Measurements from ENCODE around the gene AFMID. TPM values are rescaled to one million over a fixed set of nuclear protein-coding genes. Genes with fewer than 3 reads are reported as not detected.

The AFMID gene
- total and polyA plus RNA-seq, 2 donors (not counting 1 experiment from before 2014, with no cell fraction given), result 18.2 to 24.8 TPM

DNA sequence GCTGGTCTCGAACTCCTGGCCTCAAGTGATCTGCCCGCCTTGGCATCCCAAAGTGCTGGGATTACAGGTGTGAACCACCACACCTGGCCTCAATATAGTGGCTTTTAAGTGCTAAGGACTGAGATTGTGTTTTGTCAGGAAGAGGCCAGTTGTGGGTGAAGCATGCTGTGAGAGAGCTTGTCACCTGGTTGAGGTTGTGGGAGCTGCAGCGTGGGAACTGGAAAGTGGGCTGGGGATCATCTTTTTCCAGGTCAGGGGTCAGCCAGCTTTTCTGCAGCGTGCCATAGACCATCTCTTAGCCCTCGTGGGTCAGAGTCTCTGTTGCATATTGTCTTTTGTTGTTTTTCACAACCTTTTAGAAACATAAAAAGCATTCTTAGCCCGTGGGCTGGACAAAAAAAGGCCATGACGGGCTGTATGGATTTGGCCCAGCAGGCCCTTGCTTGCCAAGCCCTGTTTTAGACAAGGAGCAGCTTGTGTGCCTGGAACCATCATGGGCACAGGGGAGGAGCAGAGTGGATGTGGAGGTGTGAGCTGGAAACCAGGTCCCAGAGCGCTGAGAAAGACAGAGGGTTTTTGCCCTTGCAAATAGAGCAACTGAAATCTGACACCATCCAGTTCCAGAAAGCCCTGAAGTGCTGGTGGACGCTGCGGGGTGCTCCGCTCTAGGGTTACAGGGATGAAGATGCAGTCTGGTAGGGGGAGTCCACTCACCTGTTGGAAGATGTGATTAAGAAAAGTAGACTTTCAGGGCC lies 32.4 kb downstream of the AFMID start:
- Mint-ChIP-seq H3K4me1 (peaks cover 2% of the 10 kb centered on the region), H3K27ac (no peak overlapping the region), H3K4me3 (no peak overlapping the region), H3K9me3 (ENCODE audit: insufficient read depth) (no peaks in the 10 kb centered on the region), H3K27me3 (no peaks in the 10 kb centered on the region)
- TF ChIP-seq, protein P1, sequence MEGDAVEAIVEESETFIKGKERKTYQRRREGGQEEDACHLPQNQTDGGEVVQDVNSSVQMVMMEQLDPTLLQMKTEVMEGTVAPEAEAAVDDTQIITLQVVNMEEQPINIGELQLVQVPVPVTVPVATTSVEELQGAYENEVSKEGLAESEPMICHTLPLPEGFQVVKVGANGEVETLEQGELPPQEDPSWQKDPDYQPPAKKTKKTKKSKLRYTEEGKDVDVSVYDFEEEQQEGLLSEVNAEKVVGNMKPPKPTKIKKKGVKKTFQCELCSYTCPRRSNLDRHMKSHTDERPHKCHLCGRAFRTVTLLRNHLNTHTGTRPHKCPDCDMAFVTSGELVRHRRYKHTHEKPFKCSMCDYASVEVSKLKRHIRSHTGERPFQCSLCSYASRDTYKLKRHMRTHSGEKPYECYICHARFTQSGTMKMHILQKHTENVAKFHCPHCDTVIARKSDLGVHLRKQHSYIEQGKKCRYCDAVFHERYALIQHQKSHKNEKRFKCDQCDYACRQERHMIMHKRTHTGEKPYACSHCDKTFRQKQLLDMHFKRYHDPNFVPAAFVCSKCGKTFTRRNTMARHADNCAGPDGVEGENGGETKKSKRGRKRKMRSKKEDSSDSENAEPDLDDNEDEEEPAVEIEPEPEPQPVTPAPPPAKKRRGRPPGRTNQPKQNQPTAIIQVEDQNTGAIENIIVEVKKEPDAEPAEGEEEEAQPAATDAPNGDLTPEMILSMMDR (IDR thresholded peaks at IDR 0.05), result no peak
- no peak for TF ChIP-seq EZH2 (IDR thresholded peaks at IDR 0.05; ENCODE audit: borderline replicate concordance, insufficient read depth, low read depth, low read length, poor library complexity, severe bottlenecking)
- ChIA-PET CTCF (no interaction called here), POLR2A (interaction anchor here (0.5 kb wide), 1 partner anchor 557 kb away, joined by 7 read pairs; no protein-coding TSS in a partner anchor)
- Histone ChIP-seq H3K4me3 (ENCODE audit: control extremely low read depth in 1 of 5, extremely low read depth in 1 of 5, insufficient read depth in 1 of 5, low read depth in 2 of 5, low read length in 4 of 5) (no peak overlapping the region), H3K9me3 (ENCODE audit: control extremely low read depth in 1 of 3, control insufficient read depth in 2 of 3, insufficient read depth in 1 of 3, low read length in 2 of 3) (no peaks in the 10 kb centered on the region), H3K4me2 (replicated peaks; ENCODE audit: low read depth, low read length, poor library complexity, severe bottlenecking) (no peak overlapping the region), H3K27ac (ENCODE audit: low read length in 2 of 2) (no peak overlapping the region), H3K27me3 (replicated peaks in 1 of 4; ENCODE audit: control extremely low read depth in 1 of 4, control insufficient read depth in 3 of 4, insufficient read depth in 4 of 4, low read length in 3 of 4) (no peaks in the 10 kb centered on the region), H3K9ac (ENCODE audit: low read length) (no peak overlapping the region), H2AFZ (ENCODE audit: insufficient read depth, low read depth, low read length, poor library complexity, severe bottlenecking) (no peak overlapping the region), H3K36me3 (replicated peaks in 1 of 2; ENCODE audit: control extremely low read depth in 1 of 2, control insufficient read depth in 1 of 2, extremely low read depth in 1 of 2, insufficient read depth in 2 of 2, low read length in 1 of 2) (no peaks in the 10 kb centered on the region), H3K4me1 (ENCODE audit: control insufficient read depth in 2 of 2, insufficient read depth in 2 of 2, low read length in 2 of 2) (peaks cover 0 to under 1% of the 10 kb centered on the region in 2 donors), H3K79me2 (ENCODE audit: control insufficient read depth, insufficient read depth, low read length) (peaks cover 7% of the 10 kb centered on the region), H4K20me1 (ENCODE audit: control insufficient read depth, insufficient read depth, low read length, poor library complexity, severe bottlenecking) (no peaks in the 10 kb centered on the region)
- ATAC-seq (ENCODE audit: low read depth) (no peak), DNase-seq (no peak)
- WGBS (ENCODE audit: insufficient coverage), result 98% methylated on average over 7 of the region's 11 CpGs
- intact Hi-C loops (cut with micrococcal nuclease), result no loop called here

DNA sequence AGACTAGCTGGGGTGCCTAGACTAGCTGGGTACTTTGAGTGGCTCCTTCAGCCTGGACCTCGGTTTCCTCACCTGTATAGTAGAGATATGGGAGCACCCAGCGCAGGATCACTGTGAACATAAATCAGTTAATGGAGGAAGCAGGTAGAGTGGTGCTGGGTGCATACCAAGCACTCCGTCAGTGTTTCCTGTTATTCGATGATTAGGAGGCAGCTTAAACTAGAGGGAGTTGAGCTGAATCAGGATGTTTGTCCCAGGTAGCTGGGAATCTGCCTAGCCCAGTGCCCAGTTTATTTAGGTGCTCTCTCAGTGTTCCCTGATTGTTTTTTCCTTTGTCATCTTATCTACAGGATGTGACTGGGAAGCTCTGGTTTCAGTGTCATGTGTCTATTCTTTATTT lies 35.9 kb downstream of the AFMID start:
- H3K9ac ChIP-seq (ENCODE audit: low read length), result no peak overlapping the region
- Mint-ChIP-seq H3K4me1 (no peaks in the 10 kb centered on the region), H3K27ac (no peak overlapping the region), H3K4me3 (no peak overlapping the region), H3K27me3 (peaks cover 4% of the 10 kb centered on the region), H3K9me3 (ENCODE audit: insufficient read depth) (no peaks in the 10 kb centered on the region)
- no peak overlapping the region for H3K4me2 ChIP-seq (replicated peaks; ENCODE audit: low read depth, low read length, poor library complexity, severe bottlenecking)
- H3K27me3 ChIP-seq (replicated peaks in 1 of 4; ENCODE audit: control extremely low read depth in 1 of 4, control insufficient read depth in 3 of 4, insufficient read depth in 4 of 4, low read length in 3 of 4), result peaks cover 0 to 18% (median 5%) of the 10 kb centered on the region in 4 experiments
- CTCF ChIA-PET, result interaction anchor here (1.3 to 1.5 kb wide), 2 partner anchors 19 to 66 kb away, joined by 3 read pairs; no protein-coding TSS in a partner anchor
- no peak overlapping the region for H3K27ac ChIP-seq (ENCODE audit: low read length in 2 of 2)
- H4K20me1 ChIP-seq (ENCODE audit: control insufficient read depth, insufficient read depth, low read length, poor library complexity, severe bottlenecking), result no peaks in the 10 kb centered on the region
- peaks cover 5 to 8% of the 10 kb centered on the region in 2 donors for H3K4me1 ChIP-seq (ENCODE audit: control insufficient read depth in 2 of 2, insufficient read depth in 2 of 2, low read length in 2 of 2)
- POLR2A ChIA-PET, result interaction anchor here (0.7 kb wide), 1 partner anchor 718 kb away, joined by 5 read pairs; no protein-coding TSS in a partner anchor
- no peaks in the 10 kb centered on the region for H3K79me2 ChIP-seq (ENCODE audit: control insufficient read depth, insufficient read depth, low read length)
- no peak for DNase-seq
- H3K36me3 ChIP-seq (replicated peaks in 1 of 2; ENCODE audit: control extremely low read depth in 1 of 2, control insufficient read depth in 1 of 2, extremely low read depth in 1 of 2, insufficient read depth in 2 of 2, low read length in 1 of 2), result no peaks in the 10 kb centered on the region
- WGBS (ENCODE audit: insufficient coverage), result 56% methylated on average over 3 of the region's 4 CpGs
- H2AFZ ChIP-seq (ENCODE audit: insufficient read depth, low read depth, low read length, poor library complexity, severe bottlenecking), result no peak overlapping the region
- no peak for ATAC-seq (ENCODE audit: low read depth)
- peaks cover 0 to 7% (median 0%) of the 10 kb centered on the region in 3 donors for H3K9me3 ChIP-seq (ENCODE audit: control extremely low read depth in 1 of 3, control insufficient read depth in 2 of 3, insufficient read depth in 1 of 3, low read length in 2 of 3)
- TF ChIP-seq, protein P1 (IDR thresholded peaks at IDR 0.05), result no peak
- TF ChIP-seq EZH2 (IDR thresholded peaks at IDR 0.05; ENCODE audit: borderline replicate concordance, insufficient read depth, low read depth, low read length, poor library complexity, severe bottlenecking), result no peak
- H3K4me3 ChIP-seq (ENCODE audit: control extremely low read depth in 1 of 5, extremely low read depth in 1 of 5, insufficient read depth in 1 of 5, low read depth in 2 of 5, low read length in 4 of 5), result no peak overlapping the region
- intact Hi-C loops (cut with micrococcal nuclease), result no loop called here
